ENCODE measurements around the gene UGT1A10. TPM values are rescaled to one million over a fixed set of nuclear protein-coding genes. Genes with fewer than 3 reads are reported as not detected.

The UGT1A10 gene
- total RNA-seq, 1 experiment from 2014 or later: not detected

GRCh38 chr2:233602076-233602475, 34.2 kb upstream of the UGT1A10 start:
- no peak overlapping the region for H3K4me2 ChIP-seq (ENCODE audit: insufficient read depth, insufficient read length, low read length)
- no peak overlapping the region for H3K9ac ChIP-seq (ENCODE audit: extremely low read depth, insufficient read length, low read length)
- no peak overlapping the region for H3K27ac Mint-ChIP-seq
- H4K8ac ChIP-seq (replicated peaks; ENCODE audit: insufficient read length, low read depth, low read length): no peak overlapping the region
- H2BK5ac ChIP-seq (ENCODE audit: insufficient read length, low read length): no peak overlapping the region
- no peaks in the 10 kb centered on the region for H4K20me1 ChIP-seq (ENCODE audit: control insufficient read depth, insufficient read depth, insufficient read length)
- H3K9me3 Mint-ChIP-seq: peaks cover 6 to 8% of the 10 kb centered on the region in 2 experiments; a peak in 4 of 5 replicates
- H3K36me3 Mint-ChIP-seq (ENCODE audit: insufficient read depth in 1 of 3, low read depth in 3 of 3): no peaks in the 10 kb centered on the region; a peak in 2 of 7 replicates
- H3K23me2 ChIP-seq (ENCODE audit: insufficient read length, low read depth, low read length, poor library complexity, severe bottlenecking): no peaks in the 10 kb centered on the region
- H3K23ac ChIP-seq (ENCODE audit: insufficient read length, low read depth, low read length): no peak overlapping the region
- H3K4me3 Mint-ChIP-seq: no peak overlapping the region
- no peak overlapping the region for H3K4ac ChIP-seq (ENCODE audit: low read depth, low read length)
- no peak overlapping the region for H2AFZ ChIP-seq (ENCODE audit: low read length)
- WGBS (ENCODE audit: extremely low coverage, insufficient read length, low lambda C conversion rate): no CpG with 5 or more reads among the region's 1 CpG
- no peaks in the 10 kb centered on the region for H3K4me1 Mint-ChIP-seq
- no peaks in the 10 kb centered on the region for H3K79me2 ChIP-seq (ENCODE audit: insufficient read depth, low read length)
- H4K91ac ChIP-seq (ENCODE audit: insufficient read length, low read depth, low read length): no peak overlapping the region
- no peak overlapping the region for H3K27ac ChIP-seq (ENCODE audit: insufficient read length, low read depth, low read length)
- no peaks in the 10 kb centered on the region for H3K27me3 ChIP-seq (ENCODE audit: insufficient read depth, low read length)
- H2BK15ac ChIP-seq (ENCODE audit: low read depth, low read length): no peak overlapping the region
- no peak for DNase-seq
- no peaks in the 10 kb centered on the region for H3K4me1 ChIP-seq (ENCODE audit: insufficient read depth, low read length)
- H2AK5ac ChIP-seq (ENCODE audit: insufficient read length, low read length): no peak overlapping the region
- H4K5ac ChIP-seq (ENCODE audit: insufficient read length, low read depth, low read length): no peak overlapping the region
- H3K79me1 ChIP-seq (ENCODE audit: insufficient read depth, low read depth, low read length, poor library complexity, severe bottlenecking): no peaks in the 10 kb centered on the region
- no peak overlapping the region for H2BK120ac ChIP-seq (ENCODE audit: low read depth, low read length, poor library complexity, severe bottlenecking)
- H3T11ph ChIP-seq (ENCODE audit: low read length): no peak overlapping the region
- H3K27me3 Mint-ChIP-seq (ENCODE audit: low read depth): peaks cover 2% of the 10 kb centered on the region
- no peak overlapping the region for H3K14ac ChIP-seq (ENCODE audit: insufficient read depth, low read length)
- no peak overlapping the region for H2BK20ac ChIP-seq (ENCODE audit: low read depth, low read length, poor library complexity, severe bottlenecking)
- no peak for TF ChIP-seq CTCF (conservative IDR thresholded peaks at IDR 0.05)
- no peak overlapping the region for H3K18ac ChIP-seq (ENCODE audit: insufficient read length, low read depth, low read length)
- no peak overlapping the region for H3K56ac ChIP-seq (ENCODE audit: insufficient read length, low read depth, low read length)
- no peak overlapping the region for H2BK12ac ChIP-seq (ENCODE audit: insufficient read length, low read depth, low read length)
- no peaks in the 10 kb centered on the region for H3K9me3 ChIP-seq (ENCODE audit: control insufficient read depth, low read depth, low read length)
